HG02571 (cell line): ENCODE data around the gene TTLL5.

Source experiments
- ATAC-seq: cut with Tn5 transposase; IDR thresholded peaks from one replicate; pipeline ENCODE4 v1.9.1; 2021; ENCODE audit warnings: mild to moderate bottlenecking, moderate library complexity; ENCODE audit not compliant: unreplicated experiment

TTLL5 gene

DNA sequence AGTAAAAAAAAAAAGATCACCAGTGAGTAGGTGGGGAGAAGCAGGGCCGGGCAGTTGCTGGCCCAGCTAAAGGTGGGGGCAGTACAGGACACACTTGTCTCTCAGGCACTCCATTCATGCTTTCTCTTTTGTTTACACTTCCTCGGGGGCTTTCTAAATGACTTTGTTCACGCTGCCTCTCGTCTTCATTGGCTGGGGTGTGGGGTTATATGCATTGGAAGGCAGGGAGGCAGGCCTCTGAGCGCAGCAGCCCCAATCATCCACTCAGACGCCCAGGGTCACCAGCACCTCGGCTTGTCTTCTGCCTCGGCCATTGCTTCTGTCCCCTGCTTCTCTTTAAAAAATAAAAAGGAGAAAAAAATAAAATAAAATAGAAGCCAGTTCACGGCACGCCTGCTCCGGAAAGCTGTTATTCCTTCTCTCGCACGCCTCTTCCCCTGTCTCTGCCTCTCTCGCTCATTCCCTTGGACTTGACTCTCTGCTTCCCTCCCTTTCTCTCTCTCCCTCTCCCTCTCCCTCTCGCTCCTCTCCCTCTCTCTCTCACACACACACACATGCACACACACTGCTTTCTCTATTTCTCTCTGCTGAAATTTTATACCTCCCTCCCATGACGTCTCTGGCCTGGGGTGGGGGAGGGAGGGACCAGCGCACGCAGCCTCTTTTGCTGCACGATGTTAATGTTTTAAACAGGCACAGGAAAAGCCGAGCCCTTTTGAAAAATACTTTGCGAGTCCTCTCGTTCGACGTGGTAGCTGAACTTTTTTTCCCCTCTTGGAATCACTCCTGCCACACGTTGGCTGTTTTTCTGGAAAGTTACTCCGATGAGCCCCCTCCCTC is 320.6 kb downstream of the TTLL5 start, which contains the start of gene TGFB3:
TGFB3 (minus strand) TSS at position 570 of the 840 bp plus-strand sequence. CDS start 1,102 bp downstream, outside the sequence.
- ATAC-seq: no peak

DNA sequence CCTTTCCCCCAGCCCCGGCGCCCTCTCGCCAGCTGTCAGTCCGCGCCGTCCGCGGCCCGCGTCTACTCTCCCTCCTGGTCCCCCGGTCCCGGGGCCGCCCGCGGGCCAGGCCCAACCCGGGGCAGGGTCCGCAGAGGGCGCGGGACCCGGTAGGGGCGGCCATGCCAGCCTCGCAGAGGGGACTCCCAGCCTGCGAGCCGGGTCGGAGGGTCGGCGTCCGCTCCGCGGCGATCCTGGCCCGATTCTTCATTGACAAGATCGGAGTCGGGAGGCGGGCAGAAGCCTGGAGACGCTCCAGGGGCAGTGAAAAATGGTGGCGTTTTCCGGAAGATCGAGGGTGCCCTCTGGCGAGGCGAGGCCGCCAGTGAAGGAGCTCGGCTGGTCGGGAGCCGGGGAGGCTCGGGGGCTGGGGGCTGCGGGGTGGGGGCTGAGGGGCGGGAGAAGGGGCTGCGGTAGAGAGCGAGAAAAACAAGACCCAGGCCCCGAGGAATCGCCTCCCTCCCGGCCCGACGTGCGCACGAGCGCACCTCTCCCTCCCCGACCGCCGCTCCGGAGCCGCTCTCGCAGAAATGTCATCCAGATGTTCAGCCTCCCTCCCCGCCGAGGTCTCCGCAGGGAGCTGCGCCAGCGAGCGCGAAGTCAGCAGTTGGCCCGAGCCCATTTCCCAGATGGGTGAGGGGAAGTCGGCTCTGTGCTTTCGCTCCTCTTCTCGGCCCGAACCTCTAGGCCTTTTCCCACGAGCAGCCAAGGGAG is 321.4 kb downstream of the TTLL5 start:
- ATAC-seq: peak; percentile 55

DNA sequence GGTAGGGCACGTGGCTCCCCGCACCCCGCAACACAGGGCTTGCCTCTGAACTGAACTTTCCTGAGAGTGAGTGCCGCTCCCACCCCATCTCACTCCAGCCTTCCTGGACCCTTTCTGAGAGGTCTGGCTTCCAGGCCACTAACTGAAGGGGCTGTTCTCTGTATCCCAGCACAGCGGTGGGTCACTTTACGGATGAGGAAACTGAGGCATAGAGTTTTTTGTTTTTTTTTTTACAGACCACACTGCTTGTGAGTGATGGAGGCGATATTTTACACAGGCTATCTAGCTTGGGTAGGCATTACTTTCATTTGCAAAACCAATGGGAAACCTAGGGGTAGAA is 321.9 kb downstream of the TTLL5 start:
- ATAC-seq: no peak

DNA sequence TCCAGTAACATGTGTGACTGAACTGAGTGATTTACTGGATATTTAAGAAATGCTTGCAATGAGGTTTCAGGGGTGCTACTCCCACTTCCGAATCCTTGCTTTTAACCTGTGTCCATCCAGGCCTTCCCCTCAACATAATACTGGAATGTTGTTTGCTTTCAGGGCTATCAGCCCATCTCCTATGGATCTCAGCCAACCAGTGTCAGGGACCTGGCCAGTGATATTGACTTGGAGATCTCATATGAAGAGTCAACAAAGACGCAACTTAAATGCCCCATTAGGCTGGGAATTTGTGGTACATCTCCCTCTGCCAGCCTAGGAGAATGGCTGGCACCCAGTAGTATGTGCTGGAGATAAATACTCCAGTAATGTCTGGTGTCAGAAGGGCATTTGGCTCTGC is 323.6 kb downstream of the TTLL5 start:
- no peak for ATAC-seq

DNA sequence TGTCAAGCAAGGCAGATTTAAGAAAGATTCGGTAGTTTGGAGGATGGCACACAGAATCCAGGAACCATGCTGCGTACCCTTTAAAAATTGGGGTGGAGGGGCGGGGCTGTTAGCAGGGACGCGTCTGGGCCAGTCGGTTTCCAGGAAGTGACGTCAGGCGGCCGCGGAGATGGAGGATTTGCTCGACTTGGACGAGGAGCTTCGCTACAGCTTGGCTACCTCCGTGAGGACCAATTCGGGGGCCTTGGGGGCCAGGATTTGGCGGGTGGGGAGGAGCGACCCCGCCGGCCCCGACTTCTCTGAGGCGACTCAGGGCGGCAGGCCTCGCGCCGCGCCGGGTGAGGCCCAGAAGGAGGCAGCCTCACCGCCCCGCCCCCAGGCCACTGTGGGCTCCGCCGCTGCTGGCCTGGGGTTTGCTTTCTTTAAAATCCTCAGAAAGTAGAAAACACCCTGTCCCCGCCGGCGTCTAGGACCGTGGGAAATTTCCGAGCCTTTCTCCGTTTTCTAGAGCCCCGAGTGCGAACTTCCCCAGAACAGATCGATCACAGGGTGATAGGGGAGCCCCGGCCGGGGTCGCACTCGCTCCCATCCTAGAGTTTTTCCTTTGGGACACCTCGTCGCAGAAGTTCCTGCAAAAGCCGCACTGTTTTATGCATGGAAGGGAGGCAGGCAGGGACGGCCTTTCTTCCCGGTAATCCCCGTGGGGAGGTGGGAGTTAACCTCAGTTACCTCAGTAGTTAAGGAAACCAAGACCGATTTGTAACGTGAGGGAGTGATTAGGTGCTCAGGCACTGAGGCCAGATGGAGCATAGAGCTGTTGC is 324.8 kb downstream of the TTLL5 start, which contains the start of gene IFT43:
IFT43 (plus strand) TSS at position 146 of the 821 bp plus-strand sequence; CDS start at position 170, 24 bp downstream.
- ATAC-seq: peak; percentile 58

DNA sequence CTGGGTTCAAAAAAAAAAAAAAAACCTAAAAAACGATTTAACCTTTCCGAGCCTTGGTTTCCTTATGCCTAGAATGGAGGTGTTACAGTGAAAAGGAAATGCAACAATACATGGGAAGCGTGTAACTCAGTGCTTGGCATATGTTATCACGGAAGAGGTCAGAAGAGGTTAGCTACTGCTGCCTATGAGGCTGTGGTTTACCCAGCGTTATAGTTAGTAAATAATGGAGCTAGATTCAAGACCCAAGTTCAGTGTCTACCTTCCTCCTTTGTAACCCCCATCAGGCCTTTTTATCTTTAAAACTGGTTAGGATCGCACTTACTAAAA is 325.4 kb downstream of the TTLL5 start:
- ATAC-seq: no peak

DNA sequence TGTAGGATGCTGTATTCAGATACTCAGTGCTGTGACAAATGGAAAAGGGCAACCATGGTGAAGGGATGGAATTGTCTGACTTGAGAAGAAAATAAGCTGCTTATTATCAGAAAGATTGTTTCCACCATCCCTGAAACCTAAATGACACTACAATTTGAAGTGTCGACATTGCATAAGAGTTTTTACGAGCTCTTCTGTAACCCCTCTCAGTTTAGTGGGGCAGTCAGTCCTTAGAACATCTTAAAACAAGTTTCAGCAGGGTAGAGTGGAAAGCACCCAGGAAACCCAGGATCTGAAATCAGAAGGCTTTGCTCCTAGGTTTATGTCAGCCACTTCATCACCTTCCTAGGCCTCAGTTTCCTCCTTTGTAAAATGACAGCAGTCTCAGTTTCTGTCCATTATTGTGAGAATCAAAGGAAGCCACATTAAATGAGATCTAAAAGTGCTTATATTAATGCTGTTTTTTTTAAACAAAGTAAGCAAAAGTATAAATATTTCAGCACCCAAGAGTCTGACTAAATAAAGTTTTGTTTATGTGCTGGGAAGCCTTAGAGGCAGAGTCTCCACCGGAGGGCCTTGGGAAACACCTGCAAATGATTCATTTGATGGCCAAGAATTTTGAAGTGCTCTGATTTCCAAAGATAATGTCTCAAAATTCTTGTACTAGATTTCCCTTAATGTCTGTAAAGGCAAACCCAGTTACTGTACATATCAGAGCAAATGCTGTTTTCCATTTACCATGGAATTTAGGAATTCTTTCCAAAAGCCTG is 326.3 kb downstream of the TTLL5 start:
- ATAC-seq: no peak

DNA sequence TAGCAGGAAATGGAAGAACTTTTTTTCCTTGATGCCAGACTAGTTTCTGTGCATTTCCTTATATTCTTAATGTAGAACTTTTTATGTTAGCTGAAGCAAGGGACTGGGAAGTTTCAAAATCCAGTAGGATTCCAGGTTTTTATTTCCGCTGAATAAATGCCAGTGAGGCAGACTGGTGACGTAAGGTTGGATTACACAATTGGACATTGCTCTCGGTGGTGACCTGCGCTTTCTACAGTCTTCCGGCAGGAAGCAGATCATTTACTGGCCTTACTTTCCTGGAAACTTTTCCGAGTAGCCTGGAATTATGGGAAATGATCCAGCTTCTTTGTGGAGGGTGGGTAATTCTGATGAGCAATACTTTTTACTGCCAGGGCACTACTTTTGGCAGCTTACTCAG is 328.1 kb downstream of the TTLL5 start:
- ATAC-seq: no peak

DNA sequence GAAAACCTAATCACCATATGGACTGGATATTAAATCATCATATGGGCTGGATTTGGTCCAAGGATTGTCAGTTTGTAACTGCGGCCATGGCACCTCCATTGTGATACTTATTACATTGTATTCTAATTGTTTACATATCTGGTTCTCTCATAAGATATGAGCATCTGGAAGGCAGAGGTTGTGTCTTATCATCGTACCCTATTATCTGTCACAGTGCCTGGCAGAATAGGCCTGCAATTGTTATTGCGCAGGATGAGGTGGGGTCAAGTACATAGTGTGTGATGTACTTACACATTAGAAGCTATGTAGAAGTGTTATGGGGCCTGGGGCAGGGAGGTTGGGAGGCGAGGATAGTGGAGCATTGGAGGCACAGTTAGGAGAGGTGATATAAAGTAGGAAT is 329.3 kb downstream of the TTLL5 start:
- no peak for ATAC-seq

DNA sequence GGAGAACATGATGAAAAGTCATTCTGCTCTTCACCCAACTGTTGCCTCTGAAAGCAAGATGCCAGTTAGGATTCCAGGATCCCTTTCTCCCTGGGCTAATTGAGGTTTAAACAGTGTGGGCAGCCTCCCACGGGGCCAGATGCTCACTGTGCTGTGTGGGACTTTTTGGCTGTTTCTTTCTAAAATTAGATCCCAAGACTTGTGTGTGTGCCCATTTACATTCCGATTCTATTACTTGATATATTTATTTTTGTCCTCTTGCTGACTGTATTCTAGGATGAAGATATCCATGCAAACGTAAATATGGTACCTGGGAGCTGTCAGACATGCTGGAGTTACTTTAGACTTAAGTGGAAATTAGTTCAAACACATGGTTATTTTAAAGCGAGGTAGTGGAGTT is 330.7 kb downstream of the TTLL5 start:
- ATAC-seq: no peak

DNA sequence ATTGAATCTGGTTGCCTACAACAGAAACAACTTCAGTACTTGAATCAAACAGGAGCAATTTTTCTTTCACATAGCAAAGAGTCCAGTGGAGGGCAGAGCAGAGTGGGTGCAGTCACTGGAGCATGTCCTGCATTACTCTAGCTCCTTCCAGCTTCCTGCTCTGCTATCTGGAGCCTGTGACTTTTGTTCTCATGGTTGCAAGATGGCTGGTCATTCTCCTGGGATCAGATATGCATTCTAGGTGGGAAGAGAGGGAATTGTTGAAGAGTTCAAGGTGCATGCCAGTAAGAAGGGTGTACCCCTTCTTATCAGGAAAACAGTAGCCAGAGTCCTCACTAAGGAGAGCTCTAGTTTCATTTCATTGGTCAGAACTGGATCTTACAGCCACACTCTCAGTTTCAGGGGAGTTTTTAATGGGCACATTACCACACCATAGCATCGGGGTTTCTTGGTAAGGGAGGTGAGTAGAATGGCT is 332.6 kb downstream of the TTLL5 start:
- ATAC-seq: no peak

DNA sequence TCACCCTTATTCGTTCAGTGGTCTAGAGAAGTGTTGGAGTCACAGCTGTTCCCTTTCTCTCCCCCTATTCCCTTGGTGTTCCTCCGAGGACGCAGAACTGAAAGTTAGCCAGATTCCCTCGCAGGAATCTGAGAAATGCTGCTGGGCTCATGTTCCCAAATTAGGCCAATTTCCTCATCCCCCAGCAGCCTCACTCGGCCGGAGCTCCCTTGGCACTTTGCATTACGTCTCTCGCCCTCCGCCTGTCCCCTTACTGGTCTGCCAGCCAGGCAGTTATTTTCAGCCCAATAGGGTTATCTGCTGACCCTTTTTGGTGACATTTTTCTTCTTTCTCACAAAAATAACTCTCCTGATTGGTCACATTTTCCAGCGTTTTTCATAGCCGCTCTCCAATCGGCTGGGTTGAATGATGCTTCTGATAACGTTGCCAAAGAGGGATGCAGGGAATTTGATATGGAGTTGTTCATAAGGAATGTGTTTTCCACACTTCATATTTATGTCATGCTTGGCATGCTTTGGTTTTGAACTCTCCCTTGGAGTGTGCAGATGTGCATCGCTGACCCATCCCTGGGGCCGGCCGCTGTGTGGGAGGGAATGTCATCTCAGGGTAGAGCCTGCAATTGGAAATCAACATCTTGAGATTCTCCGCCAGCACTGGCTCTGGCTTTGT is 334.5 kb downstream of the TTLL5 start:
- no peak for ATAC-seq

DNA sequence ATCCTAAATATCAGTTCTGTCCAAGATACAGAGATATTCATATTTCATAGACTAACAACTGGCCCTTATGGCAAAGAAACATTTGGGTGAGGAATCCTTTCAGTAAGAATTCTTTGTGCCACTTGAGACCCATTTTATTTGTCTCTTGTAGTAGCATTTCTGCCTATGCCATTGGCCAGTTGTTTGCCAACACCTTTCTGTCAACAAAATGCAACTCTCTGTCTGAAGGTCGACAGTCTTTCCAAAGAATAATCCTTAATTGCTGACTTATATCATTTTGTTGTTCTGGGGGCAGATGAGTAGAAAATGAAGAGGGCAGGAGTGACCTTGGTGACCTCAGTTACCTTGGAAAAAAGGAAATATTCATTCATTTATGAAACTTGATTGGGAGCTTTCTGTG is 335.4 kb downstream of the TTLL5 start:
- ATAC-seq: no peak

DNA sequence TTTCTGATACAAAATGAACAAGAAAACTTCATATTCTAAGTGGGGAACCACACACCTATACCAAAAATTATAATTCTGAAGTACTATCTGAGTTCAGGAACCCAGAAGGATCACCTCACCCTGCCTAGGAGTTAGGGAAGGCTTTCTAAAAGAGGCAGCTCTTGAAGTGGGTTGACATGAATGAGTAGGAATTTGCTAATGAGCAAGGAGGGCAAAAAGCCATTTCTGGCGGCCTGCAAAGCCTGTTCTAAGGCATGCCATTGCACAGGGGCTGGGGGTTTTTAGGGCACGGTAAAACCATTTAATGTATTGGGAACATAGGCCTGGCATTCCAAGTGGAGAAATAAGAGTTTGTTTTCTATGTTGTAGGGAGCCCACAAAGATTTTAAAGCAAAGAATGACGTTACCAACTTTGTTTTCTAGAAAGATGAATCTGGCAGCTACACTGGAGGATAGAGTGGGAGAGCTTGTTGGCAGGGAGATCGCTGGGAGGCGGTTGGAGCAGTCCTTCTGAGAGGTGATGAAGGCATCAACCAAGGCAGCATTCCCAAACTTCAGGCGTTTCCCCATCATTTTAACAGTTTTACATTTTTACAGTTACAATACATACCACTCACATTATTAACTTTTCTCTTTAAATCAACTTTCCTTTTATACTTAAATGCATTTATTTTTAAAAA is 338.6 kb downstream of the TTLL5 start:
- no peak for ATAC-seq

DNA sequence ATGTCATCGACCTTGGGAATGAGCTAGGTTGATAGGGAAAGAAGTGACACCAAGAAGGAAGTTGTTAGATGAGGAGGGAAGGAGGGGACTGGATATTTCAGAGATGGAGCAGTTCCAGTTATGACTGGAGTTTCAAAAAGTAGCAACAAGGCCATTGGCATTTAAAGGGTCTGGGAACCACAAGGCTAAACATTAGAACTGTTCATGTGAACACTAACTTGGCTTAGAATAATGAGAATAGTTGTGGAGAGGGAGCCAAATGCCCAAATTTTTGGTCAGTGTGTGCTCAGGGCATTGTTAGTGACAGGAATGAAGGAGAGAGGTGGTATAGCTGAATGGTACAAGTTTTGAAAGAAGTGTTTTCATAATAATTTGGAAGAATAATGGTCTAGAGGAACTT is 341.3 kb downstream of the TTLL5 start:
- ATAC-seq: no peak
